AG09309 (cell line): ENCODE measurements around the gene GNAQ.

Source experiments
- DNase-seq: peaks from one replicate; pipeline ENCODE4 v3.0.0-alpha.2; 2010; ENCODE audit warnings: low read depth
- H3K4me3 ChIP-seq: 2 replicates; pipeline ENCODE4 v1.5.1; 2011; ENCODE audit warnings: mild to moderate bottlenecking, low read depth, low read length, moderate library complexity; ENCODE audit not compliant: control insufficient read depth
- TF ChIP-seq, protein P1 (sequence below): IDR thresholded peaks from 2 replicates; pipeline ENCODE4 v1.5.1; 2011; ENCODE audit warnings: mild to moderate bottlenecking, low read depth, low read length, inconsistent platforms; ENCODE audit not compliant: insufficient read depth, control insufficient read depth; ENCODE audit errors: missing control alignments

GNAQ gene

DNA sequence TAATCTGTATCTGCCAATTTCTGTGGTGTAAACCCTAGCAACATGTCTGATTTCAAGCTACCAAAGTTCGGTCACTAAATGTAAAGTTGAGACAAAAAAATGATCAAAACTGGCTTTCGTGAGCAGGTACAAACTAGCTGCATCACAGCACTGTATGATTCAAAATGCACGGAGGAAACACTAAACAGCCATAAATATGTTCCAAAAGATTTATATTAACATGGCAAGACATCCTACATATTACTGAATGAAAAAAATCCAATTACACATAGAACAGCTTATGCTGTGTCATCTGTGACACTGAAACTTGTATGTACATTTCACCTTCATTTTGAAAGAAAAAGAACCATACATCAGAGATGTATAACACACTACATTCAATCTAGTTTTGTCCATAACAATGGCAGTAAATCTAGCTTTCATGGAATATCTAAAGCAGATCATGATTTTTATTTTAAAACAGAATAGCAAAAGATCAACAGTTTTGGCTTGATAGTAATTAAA is 14.4 kb downstream of the GNAQ start:
- TF ChIP-seq, protein P1, sequence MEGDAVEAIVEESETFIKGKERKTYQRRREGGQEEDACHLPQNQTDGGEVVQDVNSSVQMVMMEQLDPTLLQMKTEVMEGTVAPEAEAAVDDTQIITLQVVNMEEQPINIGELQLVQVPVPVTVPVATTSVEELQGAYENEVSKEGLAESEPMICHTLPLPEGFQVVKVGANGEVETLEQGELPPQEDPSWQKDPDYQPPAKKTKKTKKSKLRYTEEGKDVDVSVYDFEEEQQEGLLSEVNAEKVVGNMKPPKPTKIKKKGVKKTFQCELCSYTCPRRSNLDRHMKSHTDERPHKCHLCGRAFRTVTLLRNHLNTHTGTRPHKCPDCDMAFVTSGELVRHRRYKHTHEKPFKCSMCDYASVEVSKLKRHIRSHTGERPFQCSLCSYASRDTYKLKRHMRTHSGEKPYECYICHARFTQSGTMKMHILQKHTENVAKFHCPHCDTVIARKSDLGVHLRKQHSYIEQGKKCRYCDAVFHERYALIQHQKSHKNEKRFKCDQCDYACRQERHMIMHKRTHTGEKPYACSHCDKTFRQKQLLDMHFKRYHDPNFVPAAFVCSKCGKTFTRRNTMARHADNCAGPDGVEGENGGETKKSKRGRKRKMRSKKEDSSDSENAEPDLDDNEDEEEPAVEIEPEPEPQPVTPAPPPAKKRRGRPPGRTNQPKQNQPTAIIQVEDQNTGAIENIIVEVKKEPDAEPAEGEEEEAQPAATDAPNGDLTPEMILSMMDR: no peak
- no peak overlapping the region for H3K4me3 ChIP-seq

GRCh38 chr9:78015241-78015640 is 16.4 kb downstream of the GNAQ start:
- TF ChIP-seq, protein P1: no peak
- no peak overlapping the region for H3K4me3 ChIP-seq
- no peak for DNase-seq

More for the DNA sequence above, 14.4 kb downstream of the GNAQ start:
- no peak for DNase-seq

DNA sequence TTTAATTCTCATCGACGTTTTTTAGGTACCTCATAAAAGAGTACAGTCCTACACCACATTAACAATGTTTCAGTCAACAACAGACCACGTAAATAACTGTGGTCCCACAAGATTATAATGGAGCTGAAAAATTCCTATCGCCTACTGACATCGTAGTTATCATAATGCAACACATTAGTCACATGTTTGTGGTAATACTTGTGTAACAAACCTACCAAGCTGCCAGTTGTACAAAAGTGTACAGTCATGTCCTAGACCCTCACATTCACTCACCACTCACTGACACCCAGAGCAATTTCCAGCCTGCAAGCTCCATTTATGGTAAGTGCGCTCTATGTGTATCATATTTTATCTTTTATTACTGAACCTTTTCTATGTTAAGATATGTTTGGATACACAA is 16.8 kb downstream of the GNAQ start:
- H3K4me3 ChIP-seq: no peak overlapping the region
- DNase-seq: no peak
- TF ChIP-seq, protein P1: no peak

- TF ChIP-seq, protein P1: no peak
- no peak for DNase-seq
These were observed 17.7 kb downstream of the GNAQ start for GRCh38 chr9:78013934-78014333.

GRCh38 chr9:78011049-78011448 is 20.6 kb downstream of the GNAQ start:
- DNase-seq: no peak
- TF ChIP-seq, protein P1: no peak
- H3K4me3 ChIP-seq: no peak overlapping the region

More at GRCh38 chr9:78013934-78014333, 17.7 kb downstream of the GNAQ start:
- H3K4me3 ChIP-seq: no peak overlapping the region

GRCh38 chr9:78010445-78010844 is 21.2 kb downstream of the GNAQ start:
- DNase-seq: no peak
- no peak overlapping the region for H3K4me3 ChIP-seq
- TF ChIP-seq, protein P1: no peak

DNA sequence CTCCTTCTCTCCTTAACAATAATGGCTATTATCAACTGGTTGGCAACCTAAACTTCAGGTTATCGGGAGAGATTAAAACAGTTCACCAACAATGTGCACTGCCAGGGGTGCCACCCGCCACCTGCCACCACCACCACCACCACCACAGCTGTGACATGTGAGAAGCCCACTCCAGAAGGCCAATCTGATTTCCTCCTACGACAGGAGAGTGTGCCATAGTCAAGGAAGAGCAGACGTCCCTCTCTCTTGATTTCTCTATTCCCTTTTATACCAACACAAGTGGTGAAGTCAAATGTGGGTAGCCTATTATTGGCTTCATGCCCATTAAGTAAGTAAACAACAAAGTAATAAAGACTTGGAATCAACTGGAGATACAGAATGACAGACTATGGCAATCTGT is 22.4 kb downstream of the GNAQ start:
- TF ChIP-seq, protein P1: no peak
- DNase-seq: no peak
- H3K4me3 ChIP-seq: no peak overlapping the region
